SK-N-SH (cell line): ENCODE data around the gene RASGRP2. TPM values are rescaled to one million over a fixed set of nuclear protein-coding genes. Genes with fewer than 3 reads are reported as not detected.
A peak's percentile ranks its signal among the peaks of the same experiment; 100 is the strongest.

ENCODE experiments used
- CTCF ChIA-PET: fragments of 300-600, 350-600 bp; formaldehyde crosslinking; extraction: SDS; loops from one replicate; lab custom pipeline; 2021; lab: Yijun Ruan, JAX
- POLR2A ChIA-PET: fragments of 350-600 bp; sonication (Branson Sonifier 250); formaldehyde crosslinking; extraction: SDS; loops from one replicate; lab custom pipeline; 2020; ENCODE audit warnings: antibody characterized with exemption, inconsistent platforms; lab: Yijun Ruan, JAX
- DNase-seq: peaks from one replicate; pipeline ENCODE4 v3.0.0; 2012
- H2AFZ ChIP-seq: fragments of 200-600 bp; sonication (generic); 2 replicates; pipeline ENCODE4 v1.8.1; 2016; ENCODE audit warnings: antibody characterized with exemption, mild to moderate bottlenecking, low read depth
- H3F3A ChIP-seq: fragments of 200-600 bp; sonication (generic); replicated peaks from 2 replicates; pipeline ENCODE3; 2016; ENCODE audit warnings: antibody characterized with exemption, mild to moderate bottlenecking; ENCODE audit not compliant: insufficient read depth
- H3K27ac ChIP-seq, 2 experiments: fragments of 200-500 bp in 1 of 2; fragments of 200-600 bp in 1 of 2; sonication (Bioruptor generic) in 1 of 2; sonication (generic), shearing (Covaris generic) in 1 of 2; 2 replicates each; pipeline versions ENCODE4 v1.5.1 to v1.6.1; 2014 to 2016; ENCODE audit warnings: low read depth in 2 of 2, inconsistent platforms in 1 of 2, low read length in 1 of 2, mild to moderate bottlenecking in 1 of 2, mixed read lengths in 1 of 2
- H3K27me3 ChIP-seq: fragments of 200-600 bp; sonication (generic), shearing (Covaris generic); 2 replicates; pipeline ENCODE4 v1.6.1; 2016; ENCODE audit warnings: mixed run types; ENCODE audit not compliant: insufficient read depth
- H3K36me3 ChIP-seq, 2 experiments: fragments of 200-500 bp in 1 of 2; fragments of 200-600 bp in 1 of 2; sonication (Bioruptor generic) in 1 of 2; sonication (generic) in 1 of 2; replicated peaks in 1 of 2; 2 replicates each; pipeline versions ENCODE3 to v1.5.1; 2014 to 2016; ENCODE audit warnings: low read length in 1 of 2, mild to moderate bottlenecking in 1 of 2; ENCODE audit not compliant: insufficient read depth in 2 of 2, control insufficient read depth in 1 of 2
- H3K4me1 ChIP-seq, 2 experiments: fragments of 200-500 bp in 1 of 2; fragments of 200-600 bp in 1 of 2; sonication (Bioruptor generic) in 1 of 2; sonication (generic), shearing (Covaris generic) in 1 of 2; 2 replicates each; pipeline versions ENCODE4 v1.5.1 to v1.6.1; 2014 to 2016; ENCODE audit warnings: low read depth in 1 of 2, low read length in 1 of 2, mixed run types in 1 of 2; ENCODE audit not compliant: insufficient read depth in 2 of 2, control insufficient read depth in 1 of 2
- H3K4me2 ChIP-seq: fragments of 200-600 bp; sonication (generic), shearing (Covaris generic); 2 replicates; pipeline ENCODE4 v1.6.1; 2017; ENCODE audit warnings: mixed run types
- H3K4me3 ChIP-seq, 2 experiments: fragments of 200-500 bp in 1 of 2; fragments of 200-600 bp in 1 of 2; sonication (Bioruptor generic) in 1 of 2; sonication (generic), shearing (Covaris generic) in 1 of 2; 2 replicates each; pipeline versions ENCODE4 v1.5.1 to v1.8.1; 2014 to 2016; ENCODE audit warnings: low read depth in 2 of 2, inconsistent platforms in 1 of 2, low read length in 1 of 2, mild to moderate bottlenecking in 1 of 2, mixed read lengths in 1 of 2, moderate library complexity in 1 of 2
- H3K79me2 ChIP-seq: fragments of 200-600 bp; sonication (generic); 2 replicates; pipeline ENCODE4 v1.8.1; 2017; ENCODE audit warnings: mild to moderate bottlenecking; ENCODE audit not compliant: insufficient read depth
- H3K9ac ChIP-seq: fragments of 200-600 bp; sonication (generic); 2 replicates; pipeline ENCODE4 v1.6.1; 2017; ENCODE audit warnings: mixed run types
- H3K9me2 ChIP-seq: fragments of 200-600 bp; sonication (generic); 2 replicates; pipeline ENCODE4 v1.6.1; 2017; ENCODE audit warnings: mixed run types
- H3K9me3 ChIP-seq: fragments of 200-600 bp; sonication (generic); 2 replicates; pipeline ENCODE4 v1.6.1; 2017; ENCODE audit warnings: mixed run types, mild to moderate bottlenecking, moderate library complexity
- H4K20me1 ChIP-seq: fragments of 200-600 bp; sonication (generic); 2 replicates; pipeline ENCODE4 v1.6.1; 2017; ENCODE audit warnings: mild to moderate bottlenecking, mixed run types; ENCODE audit not compliant: insufficient read depth
- CTCF ChIP-seq: fragments of 200-600 bp; sonication (generic); IDR thresholded peaks from 2 replicates; pipeline ENCODE4 v1.6.1; 2017; ENCODE audit warnings: antibody characterized with exemption, mild to moderate bottlenecking, moderate library complexity
- ELF1 ChIP-seq: IDR thresholded peaks from 2 replicates; pipeline ENCODE4 v1.4.0; 2012
- FOXJ3 ChIP-seq: sonication (generic); formaldehyde crosslinking; IDR thresholded peaks from 2 replicates; pipeline ENCODE4 v1.5.1; 2020; ENCODE audit warnings: mild to moderate bottlenecking, missing genetic modification reagents
- FOXM1 ChIP-seq: IDR thresholded peaks from 2 replicates; pipeline ENCODE4 v1.4.0; 2012; ENCODE audit warnings: low read depth, mild to moderate bottlenecking
- MEF2A ChIP-seq: IDR thresholded peaks from 2 replicates; pipeline ENCODE4 v1.4.0; 2012; ENCODE audit warnings: low read depth, borderline replicate concordance
- POLR2AphosphoS5 ChIP-seq: IDR thresholded peaks from 2 replicates; pipeline ENCODE4 v1.6.1; 2012; ENCODE audit warnings: low read depth, low read length
- REST ChIP-seq: IDR thresholded peaks from 2 replicates; pipeline ENCODE4 v1.6.1; 2012; ENCODE audit warnings: mild to moderate bottlenecking, low read depth, low read length, moderate library complexity
- SMC3 ChIP-seq: IDR thresholded peaks from 2 replicates; pipeline ENCODE4 v1.6.1; 2012; ENCODE audit warnings: low read depth, low read length, improper control_type of control experiment
- TAF1 ChIP-seq: IDR thresholded peaks from 2 replicates; pipeline ENCODE4 v1.6.1; 2012; ENCODE audit warnings: low read depth, mild to moderate bottlenecking, low read length, moderate library complexity, borderline replicate concordance
- TEAD4 ChIP-seq: IDR thresholded peaks from 2 replicates; pipeline ENCODE4 v1.4.0; 2012; ENCODE audit warnings: mild to moderate bottlenecking, borderline replicate concordance; ENCODE audit not compliant: insufficient read depth
- YY1 ChIP-seq: IDR thresholded peaks from 2 replicates; pipeline ENCODE4 v1.4.0; 2012; ENCODE audit warnings: low read depth, mild to moderate bottlenecking
- WGBS: methylation state at CpG from one replicate; pipeline ENCODE4 v1.1.6; 2017; ENCODE audit warnings: low lambda C conversion rate; 5-methylcytosine and 5-hydroxymethylcytosine counted together
- polyA plus RNA-seq, 3 experiments: library from polyadenylated mRNA; depleted of rRNA; stranded (reverse); fragments of >200 nt; gene quantifications; 2 replicates each; pipeline ENCODE4 v1.2.3, GENCODE V29; 2012

RASGRP2 gene
- polyA plus RNA-seq, 1 of the 3 experiments (the other 2 are of a cell fraction) = 1.6 TPM

GRCh38 chr11:64714666-64715065 lies 29.3 kb downstream of the RASGRP2 start:
- WGBS = 85% methylated on average over 5 of the region's 5 CpGs
- Histone ChIP-seq H3K4me1 (peaks cover 0 to 30% of the 10 kb centered on the region in 2 experiments; a peak in 1 of 4 replicates), H3K27me3 (peaks cover 13% of the 10 kb centered on the region; the same call in 1 of the 2 replicates), H3K4me3 (no peak overlapping the region), H3K79me2 (no peaks in the 10 kb centered on the region), H3K9me2 (no peaks in the 10 kb centered on the region), H3K9ac (no peak overlapping the region), H4K20me1 (no peaks in the 10 kb centered on the region), H3K9me3 (no peaks in the 10 kb centered on the region), H3K4me2 (no peak overlapping the region), H3K36me3 (no peaks in the 10 kb centered on the region), H2AFZ (no peak overlapping the region), H3K27ac (no peak overlapping the region), H3F3A (peaks cover 3% of the 10 kb centered on the region)
- no peak for TF ChIP-seq CTCF
- no peak for TF ChIP-seq MEF2A
- no peak for TF ChIP-seq TAF1
- no peak for TF ChIP-seq YY1
- no peak for TF ChIP-seq FOXJ3 (CRISPR knock-in tag)
- POLR2A ChIA-PET = no interaction called here
- DNase-seq = no peak
- CTCF ChIA-PET = interaction anchor here (1.0 to 7.1 kb wide), 5 partner anchors 26 to 65 kb away, joined by 3 to 68 read pairs (median 5); partner anchors contain the start of gene RASGRP2

GRCh38 chr11:64713781-64714363 lies 30.1 kb downstream of the RASGRP2 start:
- no peak overlapping the region for H3K4me3 ChIP-seq
- ChIA-PET CTCF (interaction anchor here (1.6 to 7.1 kb wide), 3 partner anchors 25 to 53 kb away, joined by 3 to 68 read pairs (median 5); partner anchors contain the start of gene RASGRP2), POLR2A (no interaction called here)
- H3K9me2 ChIP-seq = no peaks in the 10 kb centered on the region
- H3K4me1 ChIP-seq = peaks cover 0 to 30% of the 10 kb centered on the region in 2 experiments; a peak in 1 of 4 replicates
- DNase-seq = no peak
- peaks cover 3% of the 10 kb centered on the region for H3F3A ChIP-seq
- H3K36me3 ChIP-seq = no peaks in the 10 kb centered on the region
- peaks cover 13% of the 10 kb centered on the region; the same call in 1 of the 2 replicates for H3K27me3 ChIP-seq
- no peaks in the 10 kb centered on the region for H4K20me1 ChIP-seq
- no peaks in the 10 kb centered on the region for H3K9me3 ChIP-seq
- H3K27ac ChIP-seq = no peak overlapping the region
- H2AFZ ChIP-seq = no peak overlapping the region
- no peak overlapping the region for H3K9ac ChIP-seq
- TF ChIP-seq FOXM1 (no peak), TEAD4 (no peak), ELF1 (no peak), SMC3 (no peak), POLR2AphosphoS5 (no peak), REST (0 out of 2 replicates have a peak, but pooled peaks have one; percentile 12)
- H3K79me2 ChIP-seq = no peaks in the 10 kb centered on the region
- H3K4me2 ChIP-seq = no peak overlapping the region
- WGBS = 52% methylated on average over 27 of the region's 39 CpGs
